Activated CD8-positive, alpha-beta T cell treated with anti-CD3 and anti-CD28 coated beads for 36 hours (primary cell): ENCODE data around the gene SUMF2. TPM values are rescaled to one million over a fixed set of nuclear protein-coding genes. Genes with fewer than 3 reads are reported as not detected.
A peak's percentile ranks its signal among the peaks of the same experiment; 100 is the strongest.
"Not testable (repeated sequence)": the region's sequence is repeated elsewhere in the genome, so short reads cannot be mapped to it uniquely, and the experiment has no call there.

Source experiments
- ATAC-seq: fragments of 200-7000 bp; cut with Tn5 transposase; one replicate; pipeline ENCODE4 v1.10.0; 2021; ENCODE audit warnings: mild to moderate bottlenecking, moderate library complexity
- CTCF ChIA-PET: fragments of 350-600 bp; sonication (Branson Sonifier 250); formaldehyde crosslinking; loops from one replicate; lab custom pipeline; 2021; ENCODE audit warnings: antibody characterized with exemption; lab: Charles Lee
- POLR2A ChIA-PET: fragments of 350-600 bp; sonication (Branson Sonifier 250); formaldehyde crosslinking; loops from one replicate; lab custom pipeline; 2021; ENCODE audit warnings: antibody characterized with exemption; lab: Charles Lee
- DNase-seq: peaks from one replicate; pipeline ENCODE4 v3.0.0-alpha.2; 2020
- H3K27ac Mint-ChIP-seq: one replicate; pipeline ENCODE4 v1.8.0; 2021; ENCODE audit warnings: mild to moderate bottlenecking, mixed read lengths
- H3K27me3 Mint-ChIP-seq: one replicate; pipeline ENCODE4 v1.8.0; 2021; ENCODE audit warnings: mixed read lengths
- H3K36me3 Mint-ChIP-seq: one replicate; pipeline ENCODE4 v1.8.0; 2021; ENCODE audit warnings: low read depth, mixed read lengths
- H3K4me1 Mint-ChIP-seq: one replicate; pipeline ENCODE4 v1.8.0; 2021; ENCODE audit warnings: low read depth, mixed read lengths
- H3K4me3 Mint-ChIP-seq: one replicate; pipeline ENCODE4 v1.8.0; 2021; ENCODE audit warnings: mild to moderate bottlenecking, moderate library complexity, mixed read lengths
- H3K9me3 Mint-ChIP-seq: one replicate; pipeline ENCODE4 v1.8.0; 2021; ENCODE audit warnings: mixed read lengths
- CTCF ChIP-seq: fragments of 200-600 bp; IDR thresholded peaks from one replicate; pipeline ENCODE4 v1.8.0; 2022; ENCODE audit warnings: antibody characterized with exemption, mild to moderate bottlenecking
- intact Hi-C: fragments of 100-400 bp; cut with micrococcal nuclease; formaldehyde crosslinking; loops from one replicate; pipeline ENCODE4 v1.10.0; 2022
- total RNA-seq, 2 experiments: library from RNA; stranded (reverse); gene quantifications; one replicate each; pipeline ENCODE4 v1.2.3, GENCODE V29; 2021

SUMF2 gene
- total RNA-seq: 100 to 1,000 TPM; 140 to 141 TPM

GRCh38 chr7:56063882-56064625, at the start of gene SUMF2:
TSS of gene SUMF2 (plus strand) at chr7:56064286. CDS start at chr7:56064312, 26 bp downstream.
- Mint-ChIP-seq H3K27me3 (no peaks in the 10 kb centered on the region), H3K4me1 (peaks cover 40% of the 10 kb centered on the region), H3K4me3 (peak within 1 kb of the TSS; percentile 86), H3K36me3 (peaks cover 51% of the 10 kb centered on the region), H3K27ac (peak within 1 kb of the TSS; percentile 95), H3K9me3 (no peaks in the 10 kb centered on the region)
- POLR2A ChIA-PET: interaction anchor here (0.6 to 2.3 kb wide), 8 partner anchors 8 to 48 kb away, joined by 3 to 18 read pairs (median 5); partner anchors contain the start of genes CCT6A and PSPH
- peak; percentile 89 for DNase-seq
- TF ChIP-seq CTCF: no peak
- CTCF ChIA-PET: interaction anchor here (1.1 to 4.8 kb wide), 5 partner anchors 10 to 43 kb away, joined by 3 to 47 read pairs (median 5); partner anchors contain the start of genes CCT6A and PSPH
- peak; percentile 93 for ATAC-seq
- intact Hi-C loops: loop anchor here (1.0 kb wide), 1 partner anchor 13 kb away; the partner anchor contains the start of genes CCT6A and PSPH

GRCh38 chr7:56017015-56017414, 47.1 kb upstream of the SUMF2 start:
- H3K36me3 Mint-ChIP-seq: peaks cover 36% of the 10 kb centered on the region
- H3K27me3 Mint-ChIP-seq, intact Hi-C loops, H3K9me3 Mint-ChIP-seq, ATAC-seq, H3K27ac Mint-ChIP-seq, H3K4me1 Mint-ChIP-seq, DNase-seq, CTCF ChIA-PET, POLR2A ChIA-PET, H3K4me3 Mint-ChIP-seq: not testable (repeated sequence)

GRCh38 chr7:56019501-56019900, 44.6 kb upstream of the SUMF2 start:
- H3K36me3 Mint-ChIP-seq: peaks cover 32% of the 10 kb centered on the region
- H3K27me3 Mint-ChIP-seq: no peaks in the 10 kb centered on the region
- no peak for ATAC-seq
- no peaks in the 10 kb centered on the region for H3K4me1 Mint-ChIP-seq
- no peak overlapping the region for H3K4me3 Mint-ChIP-seq
- DNase-seq: no peak
- intact Hi-C loops: no loop called here
- ChIA-PET CTCF (interaction anchor here (1.3 kb wide), 1 partner anchor 14 kb away, joined by 3 read pairs; no protein-coding TSS in a partner anchor), POLR2A (interaction anchor here (1.2 kb wide), 1 partner anchor 11 kb away, joined by 3 read pairs; no protein-coding TSS in a partner anchor)
- no peaks in the 10 kb centered on the region for H3K9me3 Mint-ChIP-seq
- TF ChIP-seq CTCF: no peak
- no peak overlapping the region for H3K27ac Mint-ChIP-seq

- Mint-ChIP-seq H3K27ac (no peak overlapping the region), H3K4me1 (no peaks in the 10 kb centered on the region), H3K4me3 (no peak overlapping the region), H3K36me3 (peaks cover 31% of the 10 kb centered on the region), H3K9me3 (no peaks in the 10 kb centered on the region), H3K27me3 (no peaks in the 10 kb centered on the region)
- ChIA-PET CTCF (no interaction called here), POLR2A (no interaction called here)
- ATAC-seq (no peak), DNase-seq (no peak)
- no peak for TF ChIP-seq CTCF
- intact Hi-C loops: no loop called here
These were observed 40.6 kb upstream of the SUMF2 start for GRCh38 chr7:56023500-56023899.

- ChIA-PET POLR2A (no interaction called here), CTCF (no interaction called here)
- Mint-ChIP-seq H3K36me3 (peaks cover 30% of the 10 kb centered on the region), H3K27me3 (no peaks in the 10 kb centered on the region), H3K4me3 (no peak overlapping the region), H3K27ac (no peak overlapping the region), H3K9me3 (no peaks in the 10 kb centered on the region), H3K4me1 (no peaks in the 10 kb centered on the region)
- TF ChIP-seq CTCF: no peak
- intact Hi-C loops: no loop called here
- ATAC-seq: no peak
- no peak for DNase-seq
These were observed 37.5 kb upstream of the SUMF2 start for GRCh38 chr7:56026538-56026937.
